HG02678 (cell line): Measurements from ENCODE around the gene ARNT2.
A peak's percentile ranks its signal among the peaks of the same experiment; 100 is the strongest.

ENCODE experiments used
- ATAC-seq: cut with Tn5 transposase; IDR thresholded peaks from one replicate; pipeline ENCODE4 v1.9.1; 2021; ENCODE audit warnings: mild to moderate bottlenecking, moderate library complexity; ENCODE audit not compliant: unreplicated experiment

ARNT2 gene

DNA sequence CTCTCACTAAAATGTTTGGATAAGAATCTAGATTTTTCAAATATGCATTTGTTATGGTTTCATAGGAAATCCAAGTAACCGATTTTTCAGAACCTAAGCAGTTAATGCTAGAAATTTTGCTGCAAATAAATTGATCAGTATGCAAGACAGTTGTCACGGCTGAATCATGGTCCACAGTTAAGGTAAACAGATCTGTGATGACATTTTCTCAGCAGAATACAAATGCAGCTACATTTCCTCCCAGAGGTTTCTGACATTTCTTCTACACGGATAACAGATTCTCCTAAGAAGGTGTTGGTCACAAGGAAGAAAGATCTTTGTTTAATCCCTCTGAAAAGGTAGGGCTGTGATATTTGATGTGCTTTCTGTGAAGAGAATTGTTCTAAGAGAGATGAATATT, 36.9 kb downstream of the ARNT2 start:
- no peak for ATAC-seq

- ATAC-seq, result no peak
Measured at GRCh38 chr15:80441714-80442113, 37.5 kb downstream of the ARNT2 start.

DNA sequence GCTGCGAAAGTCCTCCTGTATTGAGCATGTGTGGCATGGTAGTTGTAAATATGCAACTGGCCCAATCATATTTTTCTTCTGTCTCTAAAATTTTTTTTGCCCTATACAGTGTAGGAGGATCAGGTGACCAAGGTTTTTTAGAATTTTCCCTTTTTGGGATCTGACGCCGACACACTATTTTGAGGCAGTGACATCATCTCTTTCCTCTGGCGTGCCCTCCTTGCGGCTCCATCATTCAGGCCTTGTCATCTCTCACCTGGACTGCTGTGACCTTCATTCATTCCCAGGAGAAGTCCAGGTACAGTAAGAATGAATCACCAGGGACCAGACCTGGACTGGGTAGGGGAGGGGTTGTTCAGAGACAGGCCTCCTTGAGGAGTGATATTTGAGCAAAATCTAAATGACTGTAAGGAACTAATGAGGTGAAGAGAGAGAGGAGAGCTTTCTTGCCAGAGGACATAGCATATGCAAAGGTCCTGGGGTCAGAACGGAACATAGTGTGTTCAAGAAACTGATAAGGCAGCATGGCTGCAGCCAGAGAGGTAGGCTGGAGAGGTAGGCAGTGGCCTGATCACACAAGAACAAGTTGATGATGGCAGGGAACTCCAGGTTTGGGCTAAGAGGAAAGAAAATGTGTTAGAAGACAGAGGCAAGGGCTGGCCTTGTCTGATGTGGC, 38.7 kb downstream of the ARNT2 start:
- ATAC-seq, result no peak

DNA sequence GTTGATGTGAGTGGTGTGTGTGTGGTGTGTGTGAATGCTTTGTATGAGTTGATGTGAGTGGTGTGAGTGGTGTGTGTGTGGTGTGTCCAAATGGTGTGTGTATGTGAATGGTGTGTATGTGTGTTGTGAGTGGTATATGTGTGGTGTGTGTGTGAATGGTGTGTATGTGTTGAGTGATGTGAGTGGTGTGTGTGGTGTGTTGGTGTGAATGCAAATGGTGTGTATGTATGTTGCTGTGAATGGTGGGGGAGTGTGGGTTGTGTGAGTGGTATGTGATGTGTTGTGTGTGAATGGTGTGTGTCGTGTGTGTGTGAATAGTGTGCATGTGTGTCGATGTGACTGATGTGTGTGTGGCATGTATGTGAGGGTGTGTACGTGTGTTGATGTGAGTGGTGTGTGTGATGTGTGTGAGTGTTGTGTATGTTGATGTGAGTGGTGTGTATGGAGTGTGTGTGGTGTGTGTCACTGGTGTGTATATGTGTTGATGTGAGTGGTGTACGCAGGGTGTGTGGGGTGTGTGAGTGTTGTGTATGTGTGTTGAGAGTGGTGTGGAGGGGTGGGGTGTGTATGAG, 40.6 kb downstream of the ARNT2 start:
- ATAC-seq, result no peak

DNA sequence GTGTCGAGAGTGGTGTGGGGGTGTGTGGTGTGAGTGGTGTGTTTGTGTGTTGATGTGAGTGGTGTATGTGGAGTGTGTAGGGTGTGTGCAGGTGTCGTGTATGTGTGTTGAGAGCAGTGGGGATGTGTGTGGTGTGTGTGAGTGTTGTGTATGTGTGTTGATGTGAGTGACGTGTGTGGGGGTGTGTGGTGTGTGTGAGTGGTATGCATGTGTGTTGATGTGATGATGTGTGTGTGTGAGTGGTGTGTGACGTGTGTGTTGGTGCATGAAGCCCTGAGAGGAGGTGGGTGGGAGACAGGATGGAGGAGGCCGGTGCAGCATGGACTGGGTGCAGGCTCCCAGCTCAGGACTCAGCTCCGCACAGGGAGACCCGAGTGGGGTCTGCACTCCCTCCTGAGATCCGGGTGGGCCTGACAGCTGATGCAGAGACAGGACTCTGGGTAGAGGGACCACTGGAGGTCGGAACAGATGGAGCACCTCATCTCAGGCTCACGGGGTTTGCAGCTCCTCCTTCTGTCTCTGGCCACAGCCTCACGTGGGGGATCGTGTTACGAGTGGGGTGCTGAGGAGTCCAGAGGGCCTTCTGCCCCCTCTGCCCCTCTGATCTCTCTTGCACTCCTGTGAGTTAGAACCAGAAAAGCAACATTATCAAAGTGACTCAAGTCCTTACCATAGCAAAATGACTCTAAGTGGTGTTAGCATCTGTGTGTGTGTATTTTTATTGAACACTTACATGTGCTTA, 41.3 kb downstream of the ARNT2 start:
- ATAC-seq, result no peak

DNA sequence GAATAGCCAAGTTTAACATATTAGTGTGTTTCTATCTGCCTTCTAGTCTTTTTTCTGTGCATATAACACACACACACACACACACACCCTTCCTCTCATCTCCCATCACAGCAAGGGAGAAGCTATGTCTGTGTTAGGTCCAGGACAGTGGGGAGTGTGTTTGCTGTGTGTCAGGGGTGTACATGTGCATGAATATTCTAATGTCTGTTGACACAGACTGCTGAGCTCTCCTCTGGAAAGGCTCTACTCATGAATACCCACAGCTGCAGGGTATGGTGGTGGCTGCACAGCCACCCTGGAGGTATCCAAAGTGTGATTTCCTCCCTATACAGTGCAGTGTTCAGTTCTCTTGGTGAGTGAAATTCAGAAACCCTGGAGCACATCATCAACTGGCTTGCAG, 42.9 kb downstream of the ARNT2 start:
- ATAC-seq, result no peak

- ATAC-seq, result no peak
Measured at GRCh38 chr15:80449825-80450224, 45.6 kb downstream of the ARNT2 start.

- no peak for ATAC-seq
Measured at GRCh38 chr15:80450811-80451321, 46.7 kb downstream of the ARNT2 start.

- no peak for ATAC-seq
Measured at GRCh38 chr15:80452166-80452565, 48.0 kb downstream of the ARNT2 start.

DNA sequence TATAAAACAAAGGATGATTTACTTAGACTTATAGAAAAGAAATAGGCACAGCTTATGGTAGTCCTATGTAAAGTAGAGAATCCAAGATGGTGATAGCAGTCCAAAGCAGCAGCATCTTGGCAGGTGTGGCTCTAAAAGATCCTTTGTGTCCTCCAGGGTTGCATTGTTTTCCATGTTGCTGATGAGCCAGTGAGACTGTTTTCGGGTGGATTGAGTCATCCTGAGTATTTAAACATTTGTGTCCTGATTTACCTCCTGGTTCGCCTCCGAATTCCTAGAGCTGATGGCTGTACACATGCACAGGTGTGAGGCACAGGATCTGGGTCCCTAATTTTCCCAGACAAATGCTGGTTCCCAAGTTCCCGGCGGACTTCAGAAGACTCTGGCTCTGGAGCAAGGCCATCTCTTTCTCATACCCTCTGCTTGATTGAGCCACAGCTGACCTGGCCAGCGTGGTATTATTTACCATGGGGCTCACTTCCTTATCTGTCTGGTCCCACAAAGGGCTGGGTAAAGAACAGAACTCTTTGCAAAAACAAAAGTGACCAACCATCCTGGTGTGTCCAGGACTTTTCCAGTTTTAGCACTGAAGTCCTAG, 51.0 kb downstream of the ARNT2 start:
- ATAC-seq, result no peak

DNA sequence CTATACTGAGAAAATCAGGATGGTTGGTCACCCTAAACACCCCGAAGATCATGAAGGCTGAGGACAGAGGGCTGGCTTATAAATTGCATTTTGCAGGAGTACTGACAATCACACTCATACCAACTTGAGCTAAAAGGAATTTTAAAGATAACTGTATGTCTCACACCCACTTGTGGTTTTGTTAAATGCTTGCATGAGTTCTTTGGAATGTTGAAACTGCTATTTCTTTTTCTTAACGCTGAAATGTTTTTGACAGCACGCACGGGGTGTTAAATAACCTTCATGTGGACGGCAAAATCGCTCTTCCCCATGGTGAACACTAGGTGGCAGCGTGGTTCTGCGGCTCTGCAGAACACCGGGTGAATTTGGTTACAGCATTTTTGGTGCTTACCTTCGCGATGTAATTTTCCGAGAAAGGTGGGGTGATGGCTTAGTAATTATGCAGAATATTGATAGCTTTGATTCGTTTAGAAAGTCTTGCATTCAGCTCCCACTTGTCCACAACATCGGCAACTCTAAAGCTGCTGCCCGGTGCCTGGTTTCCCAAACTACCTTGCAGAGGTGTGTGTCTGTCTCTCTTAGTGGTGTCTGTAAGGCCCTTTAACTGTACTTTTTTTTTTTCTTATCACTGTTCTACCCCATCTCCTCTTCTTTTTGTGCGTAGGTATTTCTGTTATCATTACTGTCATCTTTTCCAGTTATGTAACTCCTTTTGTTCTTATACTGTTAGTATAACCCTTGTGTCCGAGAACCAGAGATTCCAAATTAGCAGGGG, 51.7 kb downstream of the ARNT2 start:
- ATAC-seq, result peak; percentile 58

- ATAC-seq, result no peak
Measured at GRCh38 chr15:80456517-80457492, 52.6 kb downstream of the ARNT2 start.

- no peak for ATAC-seq
Measured at GRCh38 chr15:80457896-80458295, 53.7 kb downstream of the ARNT2 start.

DNA sequence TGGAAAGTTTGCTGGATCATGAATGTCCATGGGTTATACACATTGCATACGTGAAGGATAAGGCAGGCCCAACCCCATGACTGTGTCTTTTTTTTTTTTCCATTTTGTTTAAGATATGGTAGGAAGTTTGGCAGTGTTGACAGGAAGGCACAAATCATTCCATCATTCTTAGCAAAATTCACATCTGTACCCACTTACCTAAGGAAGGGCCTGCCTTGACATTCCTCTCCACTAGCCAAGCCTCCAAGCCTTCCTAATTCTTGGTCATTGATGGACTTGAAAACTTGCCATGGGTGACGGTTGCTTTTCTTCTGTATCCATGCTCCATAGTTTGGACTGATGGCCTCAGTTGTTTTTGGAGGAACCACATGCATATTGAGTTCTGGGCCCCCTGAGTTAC, 54.4 kb downstream of the ARNT2 start:
- ATAC-seq, result no peak

- no peak for ATAC-seq
Measured at GRCh38 chr15:80459380-80459779, 55.2 kb downstream of the ARNT2 start.

- ATAC-seq, result no peak
Measured at GRCh38 chr15:80459818-80460217, 55.6 kb downstream of the ARNT2 start.

DNA sequence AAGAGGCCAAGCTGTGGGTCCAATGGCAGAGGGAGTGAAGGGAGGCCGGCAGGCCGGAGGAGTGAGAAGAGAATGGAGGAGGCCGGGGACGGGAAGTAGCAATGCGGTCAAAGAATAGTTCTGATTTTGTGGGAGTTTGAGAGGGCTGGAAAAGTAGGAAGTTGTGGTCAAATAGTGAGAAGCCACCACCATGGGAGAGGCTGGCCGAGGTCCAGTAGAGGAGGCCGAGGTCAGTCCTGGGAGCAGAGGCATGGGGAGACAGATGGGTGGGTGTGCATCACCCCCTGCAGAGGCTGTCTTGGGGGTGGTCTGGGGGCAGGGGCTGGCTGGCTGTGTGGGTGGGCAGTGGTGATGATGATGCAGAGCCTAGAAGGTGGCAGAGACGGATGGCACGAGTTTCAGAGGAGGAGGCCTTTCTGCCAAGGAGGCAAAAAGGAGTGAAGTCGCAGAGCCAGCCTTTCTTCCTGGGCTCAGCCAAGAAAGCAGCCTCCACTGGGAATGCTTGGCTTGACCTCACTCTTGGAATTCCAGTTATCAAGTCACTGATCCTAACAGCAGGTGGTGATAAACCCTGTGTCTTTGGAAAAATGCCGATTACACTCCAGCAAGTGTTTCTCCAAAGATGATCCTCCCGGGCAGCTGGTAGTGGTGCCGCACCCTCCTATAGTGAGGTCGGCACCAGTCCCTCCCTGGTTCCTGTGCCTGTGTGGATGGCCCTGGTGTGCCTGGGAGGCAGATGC, 57.3 kb downstream of the ARNT2 start:
- ATAC-seq, result no peak

- ATAC-seq, result no peak
Measured at GRCh38 chr15:80462111-80462510, 57.9 kb downstream of the ARNT2 start.
